Prostate gland (tissue), 2 donors: ENCODE results near the gene ARV1. TPM values are rescaled to one million over a fixed set of nuclear protein-coding genes. Genes with fewer than 3 reads are reported as not detected.

Experiments used
- DNase-seq: peaks from one replicate; pipeline ENCODE4 v3.0.0-alpha.2; 2019; ENCODE audit warnings: low spot score
- H3K27ac ChIP-seq, 2 donors: fragments of 200-600 bp; sonication (generic); 2 replicates each; pipeline ENCODE4 v1.5.1; 2017 to 2019
- H3K27me3 ChIP-seq: fragments of 200-600 bp; sonication (generic); replicated peaks from 2 replicates; pipeline ENCODE4 v1.5.1; 2019; ENCODE audit not compliant: insufficient read depth
- H3K36me3 ChIP-seq, 2 donors: fragments of 200-600 bp; sonication (generic); 1 replicate in 1 of 2; 2 replicates in 1 of 2; pipeline versions ENCODE4 v1.5.1 to v1.8.1; 2017 to 2019
- H3K4me1 ChIP-seq: fragments of 200-600 bp; sonication (generic); replicated peaks from 2 replicates; pipeline ENCODE4 v1.5.1; 2019
- H3K4me3 ChIP-seq, 2 donors: fragments of 200-600 bp; sonication (generic); 2 replicates each; pipeline ENCODE4 v1.5.1; 2017 to 2019
- H3K9me3 ChIP-seq: fragments of 200-600 bp; sonication (generic); 2 replicates; pipeline ENCODE4 v1.5.1; 2017
- CTCF ChIP-seq, 4 experiments: fragments of 200-600 bp in 2 of 4; fragments of 450-650 bp in 2 of 4; sonication (generic) in 2 of 4; IDR thresholded peaks; 1 replicate in 3 of 4; 2 replicates in 1 of 4; pipeline ENCODE4 v1.5.1; 2016 to 2019; ENCODE audit warnings: antibody characterized with exemption in 4 of 4, mild to moderate bottlenecking in 2 of 4, moderate library complexity in 2 of 4
- POLR2A ChIP-seq: fragments of 450-650 bp; IDR thresholded peaks from one replicate; pipeline ENCODE4 v1.6.1; 2016; ENCODE audit warnings: antibody characterized with exemption, mild to moderate bottlenecking
- POLR2AphosphoS5 ChIP-seq: sonication (generic); formaldehyde crosslinking; IDR thresholded peaks from one replicate; pipeline ENCODE4 v1.6.1; 2017; ENCODE audit warnings: antibody characterized with exemption
- WGBS: methylation state at CpG from one replicate; pipeline ENCODE4 v1.1.5; 2018; 5-methylcytosine and 5-hydroxymethylcytosine counted together
- intact Hi-C: fragments of 100-400 bp; cut with DNase I; formaldehyde crosslinking; loops from one replicate; pipeline ENCODE4 v1.14.2; 2022
- total RNA-seq, 2 donors: library from RNA; depleted of rRNA; stranded (reverse); fragments of >200 nt; gene quantifications; one replicate each; pipeline ENCODE4 v1.1.0, GENCODE V29; 2016

The ARV1 gene
- total RNA-seq, 2 donors from 2014 or later: 27.6 to 29.6 TPM

GRCh38 chr1:231039161-231040018 lies 60.5 kb downstream of the ARV1 start:
- intact Hi-C loops: no loop called here
- H3K27me3 ChIP-seq: no peaks in the 10 kb centered on the region
- H3K27ac ChIP-seq: peak overlapping the region in 1 of 2 donors; percentile 34
- H3K4me3 ChIP-seq: peak overlapping the region; percentile 70 to 77
- H3K9me3 ChIP-seq: no peaks in the 10 kb centered on the region
- WGBS: under 1% methylated on average over 63 of the region's 91 CpGs
- H3K4me1 ChIP-seq: no peaks in the 10 kb centered on the region
- TF ChIP-seq CTCF (IDR thresholded peaks at IDR 0.05) (no peak), POLR2AphosphoS5 (no peak), POLR2A (no peak)
- no peaks in the 10 kb centered on the region for H3K36me3 ChIP-seq
- peak; percentile 14 for DNase-seq

- H3K27ac ChIP-seq: peak within 1 kb of the TSS; percentile 51 to 67
- H3K4me3 ChIP-seq: peak within 1 kb of the TSS; percentile 70 to 77
- no peaks in the 10 kb centered on the region for H3K4me1 ChIP-seq
- WGBS: under 1% methylated on average over 51 of the region's 82 CpGs
- no peaks in the 10 kb centered on the region for H3K27me3 ChIP-seq
- H3K9me3 ChIP-seq: no peaks in the 10 kb centered on the region
- TF ChIP-seq POLR2A: no peak
- TF ChIP-seq POLR2AphosphoS5: no peak
- no peak for TF ChIP-seq CTCF (IDR thresholded peaks at IDR 0.05)
- intact Hi-C loops: no loop called here
- H3K36me3 ChIP-seq: no peaks in the 10 kb centered on the region
- DNase-seq: peak; percentile 63
These were observed 61.3 kb downstream of the ARV1 start, which contains the start of gene FAM89A for GRCh38 chr1:231040019-231040799. Gene FAM89A, minus strand, starts transcription at chr1:231040254. Its CDS starts 43 bp downstream, at chr1:231040211.

GRCh38 chr1:231040800-231041718 lies 62.2 kb downstream of the ARV1 start:
- 6% methylated on average over 33 of the region's 37 CpGs for WGBS
- no peak for TF ChIP-seq POLR2A
- no peak for TF ChIP-seq CTCF (IDR thresholded peaks at IDR 0.05)
- no peak for TF ChIP-seq POLR2AphosphoS5
- intact Hi-C loops: no loop called here
- no peaks in the 10 kb centered on the region for H3K4me1 ChIP-seq
- H3K27ac ChIP-seq: peak overlapping the region; percentile 51 to 67
- no peaks in the 10 kb centered on the region for H3K36me3 ChIP-seq
- H3K9me3 ChIP-seq: no peaks in the 10 kb centered on the region
- peak overlapping the region; percentile 70 to 77 for H3K4me3 ChIP-seq
- DNase-seq: peak; percentile 13
- no peaks in the 10 kb centered on the region for H3K27me3 ChIP-seq

- TF ChIP-seq POLR2A (no peak), CTCF (IDR thresholded peaks at IDR 0.05) (no peak), POLR2AphosphoS5 (no peak)
- intact Hi-C loops: no loop called here
- Histone ChIP-seq H3K4me1 (no peaks in the 10 kb centered on the region), H3K9me3 (no peaks in the 10 kb centered on the region), H3K36me3 (no peaks in the 10 kb centered on the region), H3K4me3 (no peak overlapping the region), H3K27me3 (no peaks in the 10 kb centered on the region), H3K27ac (no peak overlapping the region)
- 74% methylated on average over 9 of the region's 9 CpGs for WGBS
- no peak for DNase-seq
These were observed 62.9 kb downstream of the ARV1 start for GRCh38 chr1:231041719-231042261.
